HG02840 (cell line): Measurements from ENCODE around the gene ZZZ3.
"Not testable (repeated sequence)": the region's sequence is repeated elsewhere in the genome, so short reads cannot be mapped to it uniquely, and the experiment has no call there.

Experiments
- ATAC-seq: cut with Tn5 transposase; IDR thresholded peaks from one replicate; pipeline ENCODE4 v1.9.1; 2021; ENCODE audit warnings: mild to moderate bottlenecking, moderate library complexity, moderate number of reproducible peaks; ENCODE audit not compliant: unreplicated experiment, low FRiP score

ZZZ3 gene

GRCh38 chr1:77672374-77672773 is 10.1 kb downstream of the ZZZ3 start:
- no peak for ATAC-seq

- no peak for ATAC-seq
Observed at GRCh38 chr1:77671836-77672235, 10.6 kb downstream of the ZZZ3 start.

- ATAC-seq: no peak
Observed at GRCh38 chr1:77670330-77670729, 12.1 kb downstream of the ZZZ3 start.

GRCh38 chr1:77668924-77669449 is 13.5 kb downstream of the ZZZ3 start:
- no peak for ATAC-seq

- ATAC-seq: no peak
Observed at GRCh38 chr1:77664939-77665516, 17.4 kb downstream of the ZZZ3 start.

- ATAC-seq: no peak
Observed at GRCh38 chr1:77661696-77662095, 20.8 kb downstream of the ZZZ3 start.

GRCh38 chr1:77659879-77660593 is 22.4 kb downstream of the ZZZ3 start:
- no peak for ATAC-seq

GRCh38 chr1:77658271-77658670 is 24.2 kb downstream of the ZZZ3 start:
- ATAC-seq: no peak

GRCh38 chr1:77655431-77655974 is 27.0 kb downstream of the ZZZ3 start:
- ATAC-seq: peak; percentile 59

GRCh38 chr1:77652970-77653516 is 29.4 kb downstream of the ZZZ3 start:
- no peak for ATAC-seq

- ATAC-seq: no peak
Observed at GRCh38 chr1:77652268-77652667, 30.2 kb downstream of the ZZZ3 start.

GRCh38 chr1:77649127-77649526 is 33.3 kb downstream of the ZZZ3 start:
- no peak for ATAC-seq

- not testable (repeated sequence) for ATAC-seq
Observed at GRCh38 chr1:77646224-77646623, 36.2 kb downstream of the ZZZ3 start.

GRCh38 chr1:77643456-77643855 is 39.0 kb downstream of the ZZZ3 start:
- no peak for ATAC-seq

- no peak for ATAC-seq
Observed at GRCh38 chr1:77642941-77643340, 39.5 kb downstream of the ZZZ3 start.

- no peak for ATAC-seq
Observed at GRCh38 chr1:77642196-77642595, 40.3 kb downstream of the ZZZ3 start.

- ATAC-seq: no peak
Observed at GRCh38 chr1:77639557-77640069, 42.8 kb downstream of the ZZZ3 start.

- no peak for ATAC-seq
Observed at GRCh38 chr1:77639056-77639455, 43.4 kb downstream of the ZZZ3 start.

- ATAC-seq: no peak
Observed at GRCh38 chr1:77636864-77637263, 45.6 kb downstream of the ZZZ3 start.
